OCI-LY7 (cell line): Measurements from ENCODE around the gene MSL3B.

ENCODE experiments used
- CTCF ChIP-seq: fragments of 200-600 bp; sonication (generic); conservative IDR thresholded peaks from 2 replicates; pipeline ENCODE4 v1.5.1; 2014; ENCODE audit warnings: mild to moderate bottlenecking, antibody characterized with exemption, low read length, moderate library complexity, mixed read lengths
- EZH2phosphoT487 ChIP-seq: fragments of 200-600 bp; sonication (generic); IDR thresholded peaks from 2 replicates; pipeline ENCODE4 v1.6.1; 2018; ENCODE audit warnings: low read depth, borderline replicate concordance, mild to moderate bottlenecking, mixed run types, antibody characterized with exemption, low read length, moderate library complexity, mixed read lengths

- TF ChIP-seq CTCF = no peak
- no peak for TF ChIP-seq EZH2phosphoT487
Observed at GRCh38 chr2:233831861-233832260, 36.3 kb downstream of the MSL3B start.
